GM03348 (cell line): ENCODE data around the gene SCYGR7.
"Not testable (repeated sequence)": the region's sequence is repeated elsewhere in the genome, so short reads cannot be mapped to it uniquely, and the experiment has no call there.

Experiments
- DNase-seq: peaks from one replicate; pipeline ENCODE4 v3.0.0; 2012; ENCODE audit warnings: low spot score

The SCYGR7 gene

GRCh38 chr2:227728035-227728434 lies at the start of gene SCYGR7:
Gene SCYGR7, plus strand, starts transcription at chr2:227728335. Its CDS starts 0 bp downstream, at chr2:227728335.
- no peak for DNase-seq

GRCh38 chr2:227684258-227684657 lies 43.9 kb upstream of the SCYGR7 start:
- no peak for DNase-seq

- no peak for DNase-seq
Measured at GRCh38 chr2:227687189-227687588, 40.9 kb upstream of the SCYGR7 start.

DNA sequence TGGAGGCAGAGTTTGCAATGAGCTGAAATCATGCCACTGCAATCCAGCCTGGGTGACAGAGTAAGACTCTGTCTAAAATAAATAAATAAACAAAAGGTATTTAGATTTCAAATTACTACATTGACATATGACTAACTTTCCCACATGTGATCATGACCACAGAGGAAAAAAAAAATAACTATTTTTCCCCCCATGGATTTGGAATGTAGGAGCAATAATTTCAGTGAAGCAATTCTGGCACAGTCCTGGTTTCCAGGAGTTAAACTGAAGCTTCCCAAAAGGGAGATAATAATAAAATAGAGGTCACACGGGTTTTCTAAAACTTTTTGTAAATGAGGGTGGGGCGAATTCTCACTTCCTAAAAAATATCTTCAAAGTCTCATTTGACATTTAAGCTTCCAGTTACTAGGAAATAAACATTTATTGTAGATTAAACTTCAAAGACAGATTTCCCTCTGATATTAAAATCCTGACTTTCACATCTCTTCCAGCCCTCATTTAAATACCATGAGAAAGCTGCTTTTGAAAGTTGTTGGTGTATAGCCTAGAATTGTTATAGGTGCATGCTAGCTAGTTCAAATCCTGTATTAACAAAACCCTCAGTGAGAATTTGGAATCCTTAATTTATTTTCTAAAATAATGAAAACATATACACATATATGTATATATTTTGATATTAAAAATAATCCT lies 31.0 kb upstream of the SCYGR7 start:
- DNase-seq: no peak

GRCh38 chr2:227701556-227701955 lies 26.6 kb upstream of the SCYGR7 start:
- DNase-seq: no peak

DNA sequence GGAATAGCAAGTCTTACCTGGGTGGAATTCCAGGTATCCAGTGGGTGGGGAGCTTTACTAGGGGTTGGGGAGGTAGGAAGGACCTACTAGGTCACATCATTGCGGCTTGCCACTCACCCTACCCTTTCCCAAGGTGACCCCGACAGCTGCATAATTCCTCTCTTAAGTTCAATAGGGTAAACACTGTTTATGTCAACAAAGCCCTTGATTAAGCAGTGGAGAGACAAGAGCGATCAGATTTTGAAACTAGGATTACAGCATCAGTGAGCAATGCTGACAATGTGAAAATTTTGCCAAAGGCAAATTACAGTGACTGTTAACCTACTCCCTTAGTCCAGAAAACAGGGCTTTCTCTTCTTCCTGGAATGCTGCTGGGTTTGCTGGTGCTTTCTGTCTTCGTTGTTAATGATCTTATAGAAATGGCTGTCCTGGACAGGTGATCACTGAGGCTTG lies 24.8 kb upstream of the SCYGR7 start:
- DNase-seq: peak; percentile 48

GRCh38 chr2:227703961-227704360 lies 24.2 kb upstream of the SCYGR7 start:
- no peak for DNase-seq

- DNase-seq: no peak
Measured at GRCh38 chr2:227706859-227707258, 21.3 kb upstream of the SCYGR7 start.

DNA sequence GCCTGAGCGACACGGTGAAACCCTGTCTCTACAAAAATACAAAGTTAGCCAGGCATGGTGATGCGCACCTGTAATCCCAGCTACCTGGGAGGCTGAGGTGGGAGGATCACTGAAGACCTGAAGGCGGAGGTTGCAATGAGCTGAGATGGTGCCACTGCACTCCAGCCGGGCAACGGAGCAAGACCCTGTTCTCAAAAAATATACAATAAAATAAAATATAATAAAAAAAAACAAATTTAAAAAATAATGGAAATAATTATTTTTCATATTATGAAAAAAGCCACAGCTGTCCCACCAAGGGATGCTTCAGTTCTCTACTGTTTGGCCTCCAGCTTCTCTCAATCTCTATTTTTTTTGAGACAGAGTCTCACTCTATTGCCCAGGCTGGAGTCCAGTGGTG lies 20.7 kb upstream of the SCYGR7 start:
- DNase-seq: no peak

DNA sequence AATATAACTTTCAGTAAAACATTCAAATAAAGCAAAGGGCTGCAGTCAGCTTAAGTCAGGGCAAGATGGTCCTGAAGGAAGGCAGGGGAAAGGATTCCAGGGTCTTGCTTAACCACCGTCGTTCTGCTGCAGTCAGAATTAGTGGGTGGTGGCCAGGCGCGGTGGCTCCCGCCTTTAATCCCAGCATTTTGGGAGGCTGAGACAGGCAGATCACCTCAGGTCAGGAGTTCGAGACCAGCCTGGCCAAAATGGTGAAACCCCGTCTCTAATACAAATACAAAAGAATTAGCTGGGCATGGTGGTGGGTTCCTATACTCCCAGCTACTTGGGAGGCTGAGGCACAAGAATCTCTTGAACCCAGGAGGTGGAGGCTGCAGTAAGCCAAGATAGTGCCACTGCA lies 17.1 kb upstream of the SCYGR7 start:
- no peak for DNase-seq

- DNase-seq: no peak
Measured at GRCh38 chr2:227713291-227713690, 14.8 kb upstream of the SCYGR7 start.

- no peak for DNase-seq
Measured at GRCh38 chr2:227716501-227716900, 11.6 kb upstream of the SCYGR7 start.

GRCh38 chr2:227717687-227718567 lies 10.2 kb upstream of the SCYGR7 start, which contains the start of gene SLC19A3:
Gene SLC19A3, minus strand, starts transcription at chr2:227718028. Its CDS starts 15,710 bp downstream, at chr2:227702318.
- DNase-seq: peak; percentile 86

GRCh38 chr2:227719641-227720040 lies 8.5 kb upstream of the SCYGR7 start:
- DNase-seq: no peak

- no peak for DNase-seq
Measured at GRCh38 chr2:227720680-227721079, 7.5 kb upstream of the SCYGR7 start.

- not testable (repeated sequence) for DNase-seq
Measured at GRCh38 chr2:227722821-227723220, 5.3 kb upstream of the SCYGR7 start.

DNA sequence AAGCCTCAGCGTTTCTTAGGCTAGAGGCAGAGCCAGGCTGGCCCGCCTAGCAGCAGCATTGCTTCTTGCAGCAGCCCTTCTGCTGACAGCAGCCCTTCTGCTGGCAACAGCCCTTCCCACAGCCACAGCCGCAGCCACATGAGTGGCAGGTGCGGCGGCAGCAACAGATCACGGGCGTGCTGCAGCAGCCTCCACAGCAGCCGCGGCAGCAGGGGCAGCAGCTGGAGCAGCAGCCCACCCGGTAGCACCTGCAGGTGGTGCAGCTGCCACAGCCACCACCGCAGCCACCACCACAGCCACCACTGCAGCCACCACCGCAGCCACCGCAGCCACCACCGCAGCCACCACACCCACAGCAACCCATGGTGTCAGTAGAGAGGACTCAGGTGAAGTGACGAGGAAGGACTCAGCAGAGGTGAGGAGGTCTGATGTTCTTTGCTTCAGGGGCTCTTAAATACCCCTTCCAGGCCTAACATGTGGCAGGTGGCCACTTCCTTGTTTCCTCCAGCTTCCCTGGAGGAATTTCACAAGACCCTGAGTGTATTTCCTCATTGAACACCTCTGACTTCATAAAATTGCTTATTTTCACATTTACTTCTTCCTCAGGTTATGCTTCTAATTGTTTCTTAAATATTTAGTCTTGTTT lies 3.6 kb upstream of the SCYGR7 start, which contains the start of gene SCYGR6:
Gene SCYGR6 (minus strand): TSS at position 364 of the 646 bp plus-strand sequence. CDS start 0 bp downstream, at position 364.
- no peak for DNase-seq

GRCh38 chr2:227739351-227739750 lies 11.2 kb downstream of the SCYGR7 start:
- DNase-seq: no peak

- not testable (repeated sequence) for DNase-seq
Measured at GRCh38 chr2:227740705-227741104, 12.6 kb downstream of the SCYGR7 start.

- no peak for DNase-seq
Measured at GRCh38 chr2:227745594-227745993, 17.5 kb downstream of the SCYGR7 start, which contains the start of gene SCYGR8. Gene SCYGR8, plus strand, starts transcription at chr2:227745894. Its CDS starts 0 bp downstream, at chr2:227745894.

GRCh38 chr2:227748079-227748478 lies 19.9 kb downstream of the SCYGR7 start:
- no peak for DNase-seq

- not testable (repeated sequence) for DNase-seq
Measured at GRCh38 chr2:227756261-227756660, 28.1 kb downstream of the SCYGR7 start.
